ENCODE results near the gene GHRL.
"Not testable (repeated sequence)": the region's sequence is repeated elsewhere in the genome, so short reads cannot be mapped to it uniquely, and the experiment has no call there.

Gene GHRL

GRCh38 chr3:10273702-10274305 lies 18.9 kb downstream of the GHRL start:
- DNase-seq (ENCODE audit: low read depth): no peak

DNA sequence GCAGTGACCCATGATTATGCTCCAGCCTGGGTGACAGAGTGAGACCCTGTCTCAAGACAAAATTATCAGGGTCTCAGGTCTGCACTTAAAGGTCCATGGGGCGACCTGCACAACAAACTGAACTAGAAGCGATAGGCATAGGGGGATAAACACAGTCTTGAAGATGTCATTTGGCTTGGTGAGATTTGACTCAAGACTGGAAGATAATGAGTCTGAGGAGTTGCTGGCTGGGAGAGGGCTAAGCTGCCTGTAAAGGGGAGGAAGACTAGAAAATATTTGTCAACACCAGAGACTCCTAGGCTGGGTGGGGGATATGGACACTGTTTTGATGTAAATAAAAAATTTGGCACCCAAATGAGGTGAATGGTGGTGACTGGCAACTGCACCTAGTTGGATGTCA lies 19.8 kb downstream of the GHRL start:
- no peak for DNase-seq (ENCODE audit: low read depth)

DNA sequence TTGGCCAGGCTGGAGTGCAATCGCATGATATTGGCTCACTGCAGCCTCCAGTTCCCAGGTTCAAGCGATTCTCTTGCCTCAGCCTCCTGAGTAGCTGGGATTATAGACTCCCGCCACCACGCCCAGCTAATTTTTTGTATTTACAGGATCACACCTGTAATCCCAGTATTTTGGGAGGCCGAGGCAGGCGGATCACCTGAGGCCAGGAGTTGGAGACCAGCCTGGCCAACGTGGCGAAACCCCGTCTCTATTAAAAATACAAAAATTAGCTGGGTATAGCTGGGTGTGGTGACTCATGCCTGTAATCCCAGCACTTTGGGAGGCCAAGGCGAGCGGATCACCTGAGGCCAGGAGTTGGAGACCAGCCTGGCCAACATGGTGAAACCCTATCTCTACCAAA lies 20.3 kb downstream of the GHRL start:
- not testable (repeated sequence) for DNase-seq (ENCODE audit: low read depth)

DNA sequence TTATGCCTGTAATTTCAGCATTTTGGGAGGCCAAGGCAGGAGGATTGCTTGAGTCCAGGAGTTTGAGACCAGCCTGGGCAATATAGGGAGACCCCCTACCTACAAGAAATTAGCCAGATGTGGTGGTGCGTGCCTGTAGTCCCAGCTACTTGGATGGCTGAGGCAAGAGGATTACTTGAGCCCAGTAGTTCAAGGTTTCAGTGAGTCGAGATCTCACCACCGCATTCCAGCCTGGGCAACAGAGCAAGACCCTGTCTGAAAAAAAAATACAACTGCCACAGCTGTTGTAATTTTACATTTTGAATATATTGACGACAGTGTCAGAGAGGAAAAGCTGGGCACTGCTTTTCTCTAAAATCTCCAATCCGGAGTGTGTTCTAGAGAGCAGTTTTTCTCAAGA lies 23.3 kb downstream of the GHRL start:
- no peak for DNase-seq (ENCODE audit: low read depth)

- DNase-seq (ENCODE audit: low read depth): no peak
These were observed 23.8 kb downstream of the GHRL start for GRCh38 chr3:10268930-10269329.

DNA sequence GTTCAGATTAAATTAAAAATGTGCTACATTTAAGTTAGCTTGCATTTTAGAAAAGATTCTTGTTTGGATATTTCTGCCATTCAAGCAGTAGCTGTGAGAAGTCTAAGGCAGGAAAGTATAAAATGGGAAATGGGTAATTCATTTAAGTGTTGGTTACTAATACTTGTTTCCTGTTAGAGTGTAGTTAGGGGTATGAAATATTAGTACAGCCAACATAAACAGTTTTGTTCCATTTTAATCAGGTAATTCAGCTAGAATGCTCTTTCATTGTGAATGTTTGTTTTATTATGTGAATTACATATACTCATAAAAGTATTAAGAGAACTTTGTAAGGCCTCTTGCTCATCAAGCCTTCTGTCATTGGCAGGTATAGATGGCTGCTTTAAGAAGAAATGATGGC lies 24.6 kb downstream of the GHRL start:
- no peak for DNase-seq (ENCODE audit: low read depth)

GRCh38 chr3:10266936-10267335 lies 25.8 kb downstream of the GHRL start:
- DNase-seq (ENCODE audit: low read depth): not testable (repeated sequence)

GRCh38 chr3:10265833-10266232 lies 26.9 kb downstream of the GHRL start:
- no peak for DNase-seq (ENCODE audit: low read depth)

GRCh38 chr3:10263646-10264363 lies 28.9 kb downstream of the GHRL start:
- no peak for DNase-seq (ENCODE audit: low read depth)

GRCh38 chr3:10262027-10262426 lies 30.7 kb downstream of the GHRL start:
- DNase-seq (ENCODE audit: low read depth): no peak

GRCh38 chr3:10260211-10260701 lies 32.5 kb downstream of the GHRL start:
- no peak for DNase-seq (ENCODE audit: low read depth)

DNA sequence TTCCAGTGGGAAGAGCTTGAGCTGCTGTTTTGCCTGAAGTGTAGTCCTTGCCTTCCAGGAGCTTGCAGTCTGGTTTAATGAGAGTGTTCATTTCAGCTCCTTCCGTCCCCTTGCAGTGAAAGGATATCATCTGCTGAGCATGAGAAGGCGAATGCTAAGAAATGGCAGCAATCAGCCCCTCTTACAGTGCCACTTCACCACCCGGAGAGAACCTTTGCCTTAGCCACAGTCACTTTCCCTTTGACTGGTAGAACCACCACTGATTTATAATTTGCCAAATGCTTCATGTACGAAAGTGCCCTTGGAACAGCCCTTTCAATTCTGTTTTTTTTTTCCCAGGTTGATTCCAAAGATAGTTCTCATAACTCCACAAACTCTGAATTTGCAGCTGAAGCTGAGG lies 32.9 kb downstream of the GHRL start:
- DNase-seq (ENCODE audit: low read depth): no peak

DNA sequence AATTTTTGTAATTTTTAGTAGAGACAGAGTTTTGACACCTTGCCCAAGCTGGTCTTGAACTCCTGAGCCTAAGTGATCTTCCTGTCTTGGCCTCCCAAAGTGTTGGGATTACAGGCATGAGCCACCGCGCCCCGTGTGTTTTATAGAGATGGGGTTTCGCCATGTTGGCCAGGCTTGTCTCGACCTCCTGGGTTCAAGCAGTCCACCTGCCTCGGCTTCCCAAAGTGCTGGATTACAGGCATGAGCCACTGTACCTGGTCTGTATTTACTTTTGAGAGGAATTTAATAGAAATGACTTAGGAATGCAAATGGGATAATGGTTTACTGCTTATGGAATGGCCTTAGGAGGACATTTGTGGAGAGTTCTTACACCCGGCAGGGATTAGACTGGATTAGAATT lies 33.7 kb downstream of the GHRL start:
- no peak for DNase-seq (ENCODE audit: low read depth)

DNA sequence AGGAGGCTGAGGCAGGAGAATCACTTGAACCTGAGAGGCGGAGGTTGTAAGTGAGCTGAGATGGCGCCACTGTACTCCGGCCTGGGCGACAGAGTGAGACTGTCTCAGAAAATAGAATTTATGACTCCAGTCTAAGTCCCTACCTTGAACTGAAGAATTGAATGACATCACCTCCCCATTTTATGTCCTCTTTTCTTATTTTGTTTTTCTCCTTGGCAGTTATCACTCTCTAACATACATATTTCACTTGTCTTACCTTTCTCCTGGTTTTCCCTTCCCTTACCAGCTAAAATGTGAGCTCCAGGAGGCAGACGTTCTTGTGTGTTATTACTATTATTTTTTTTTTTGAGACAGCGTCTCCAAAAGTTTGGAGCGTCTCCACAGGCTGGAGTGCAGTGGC lies 36.9 kb downstream of the GHRL start:
- DNase-seq (ENCODE audit: low read depth): no peak

GRCh38 chr3:10253731-10254130 lies 39.0 kb downstream of the GHRL start:
- no peak for DNase-seq (ENCODE audit: low read depth)

DNA sequence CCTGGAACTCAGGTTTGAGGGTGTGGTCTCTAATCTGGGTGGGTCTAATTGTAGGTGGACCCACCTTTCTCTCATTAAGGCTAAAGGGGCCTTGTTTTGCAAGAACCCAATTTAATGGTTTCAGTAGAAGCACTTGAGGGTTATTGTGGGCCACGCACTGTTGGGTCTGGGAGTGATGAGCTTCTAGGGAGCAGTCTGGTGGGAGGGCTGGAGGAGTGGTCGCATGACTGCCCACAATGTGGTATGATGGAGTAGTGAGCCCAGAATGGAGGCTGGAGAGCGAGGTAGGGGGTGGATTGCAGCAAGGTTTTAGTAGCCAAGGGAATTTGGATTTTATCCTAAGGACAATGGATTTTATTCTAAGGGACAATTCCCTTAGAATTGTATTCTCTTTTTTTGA lies 41.7 kb downstream of the GHRL start:
- DNase-seq (ENCODE audit: low read depth): no peak

GRCh38 chr3:10249833-10250232 lies 42.9 kb downstream of the GHRL start:
- no peak for DNase-seq (ENCODE audit: low read depth)

- DNase-seq (ENCODE audit: low read depth): no peak
These were observed 43.6 kb downstream of the GHRL start for GRCh38 chr3:10248984-10249748.

DNA sequence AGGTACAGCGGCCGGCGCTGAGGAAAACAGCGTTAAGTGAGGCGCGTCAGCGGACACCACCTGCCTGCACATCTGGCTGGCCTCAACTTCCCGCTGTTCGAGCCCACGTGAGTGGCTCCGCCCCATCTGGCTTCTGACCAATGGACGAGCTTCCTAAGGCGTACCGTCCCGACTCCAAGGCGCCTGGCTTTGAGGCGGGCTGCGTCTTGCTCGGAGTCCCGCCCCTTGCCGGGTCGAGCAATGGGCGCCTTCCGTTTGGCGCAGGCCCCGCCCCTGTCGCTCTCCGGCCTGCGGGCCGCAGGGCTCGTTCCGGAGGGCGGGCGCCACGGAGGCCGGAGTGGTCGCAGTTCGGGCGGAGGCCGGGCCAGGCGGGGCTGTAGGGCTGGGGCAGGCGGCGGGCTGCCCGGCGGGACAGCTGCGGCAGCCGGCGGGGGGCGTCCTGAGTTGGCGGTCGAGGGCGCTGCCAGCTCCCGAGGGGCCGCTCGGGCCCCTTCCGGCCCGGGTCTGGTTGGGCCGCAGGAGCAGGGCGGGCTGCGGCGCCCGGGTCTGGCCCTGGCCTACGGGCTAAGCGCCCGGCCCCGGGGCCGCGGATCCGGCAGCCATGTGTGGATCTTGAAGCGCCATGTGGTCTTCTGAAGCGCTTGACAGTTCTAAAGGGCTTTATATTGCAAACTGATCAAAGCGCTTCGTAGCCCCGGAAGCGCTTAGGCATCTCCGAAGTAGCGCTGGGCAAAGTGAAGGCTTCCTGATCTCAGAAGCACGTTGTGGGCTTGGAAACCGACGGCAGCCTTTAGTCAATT lies 44.4 kb downstream of the GHRL start, which contains the start of gene TATDN2:
TATDN2 (plus strand) TSS at position 276 of the 800 bp plus-strand sequence. CDS start 742 bp downstream, outside the sequence.
- DNase-seq (ENCODE audit: low read depth): peak; percentile 89

- DNase-seq (ENCODE audit: low read depth): no peak
These were observed 45.0 kb downstream of the GHRL start for GRCh38 chr3:10247679-10248183.

DNA sequence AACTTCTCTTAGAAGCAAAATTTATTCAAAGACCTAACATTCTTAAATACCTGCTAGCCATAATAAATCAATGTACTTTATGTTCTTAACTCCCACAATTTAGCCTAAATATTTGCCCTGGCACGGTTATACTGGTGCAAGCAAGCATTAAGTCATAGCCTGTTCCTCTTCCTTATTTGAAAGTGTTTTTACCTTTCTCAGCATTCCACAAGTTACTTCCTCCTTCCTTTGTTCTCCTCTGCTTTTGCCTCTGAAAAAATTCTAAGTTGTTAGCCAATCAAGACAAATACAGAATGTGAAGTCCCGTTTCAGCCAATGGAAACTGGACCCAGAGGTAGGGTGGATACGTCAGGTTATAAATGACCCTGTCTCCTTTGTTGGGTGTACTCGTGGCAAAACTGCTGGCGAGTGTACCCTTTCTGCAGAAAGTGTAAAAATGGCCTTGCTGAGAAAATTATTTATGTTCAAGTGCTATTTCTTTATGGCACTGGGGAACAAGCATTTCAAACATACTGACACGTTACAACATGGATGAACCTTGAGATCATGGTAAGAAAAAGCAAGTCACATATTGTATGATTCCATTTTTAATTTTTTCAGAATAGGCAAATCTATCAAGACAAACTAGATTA lies 47.5 kb downstream of the GHRL start:
- no peak for DNase-seq (ENCODE audit: low read depth)

Measured in GM04504 (cell line).